HG03139 (cell line): Measurements from ENCODE around the gene PLXDC2.

Experiments used
- ATAC-seq: cut with Tn5 transposase; IDR thresholded peaks from one replicate; pipeline ENCODE4 v1.9.1; 2021; ENCODE audit not compliant: unreplicated experiment

The PLXDC2 gene

DNA sequence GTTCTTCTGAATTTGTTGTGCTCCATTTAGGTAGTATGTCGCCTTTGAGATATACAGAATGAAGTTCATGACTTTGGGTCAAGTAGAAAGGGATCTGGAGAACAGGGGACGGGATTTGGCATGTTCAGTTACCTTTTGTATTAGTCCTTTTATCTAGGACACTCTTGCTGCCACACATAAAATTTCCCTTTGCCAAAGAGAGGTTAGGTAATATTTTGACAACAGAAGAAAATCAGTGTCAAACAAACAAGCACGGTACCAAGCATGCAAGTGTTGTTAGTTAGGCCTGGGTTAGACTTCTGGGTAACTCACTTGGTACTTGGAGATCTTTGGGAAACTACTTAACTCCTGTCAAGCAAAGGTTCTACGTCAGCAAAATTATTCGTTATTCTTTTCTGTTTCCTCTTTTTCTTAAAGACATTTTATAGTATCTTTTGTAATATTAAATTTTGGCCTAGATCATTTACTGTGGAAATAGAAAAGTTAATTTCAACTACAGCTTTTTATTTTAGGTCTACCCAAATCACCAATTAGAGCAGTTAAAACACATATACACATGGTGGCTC, 116.7 kb downstream of the PLXDC2 start:
- no peak for ATAC-seq

GRCh38 chr10:19933772-19934171, 117.5 kb downstream of the PLXDC2 start:
- ATAC-seq, result no peak

- no peak for ATAC-seq
Measured at GRCh38 chr10:19935176-19935575, 118.9 kb downstream of the PLXDC2 start.

DNA sequence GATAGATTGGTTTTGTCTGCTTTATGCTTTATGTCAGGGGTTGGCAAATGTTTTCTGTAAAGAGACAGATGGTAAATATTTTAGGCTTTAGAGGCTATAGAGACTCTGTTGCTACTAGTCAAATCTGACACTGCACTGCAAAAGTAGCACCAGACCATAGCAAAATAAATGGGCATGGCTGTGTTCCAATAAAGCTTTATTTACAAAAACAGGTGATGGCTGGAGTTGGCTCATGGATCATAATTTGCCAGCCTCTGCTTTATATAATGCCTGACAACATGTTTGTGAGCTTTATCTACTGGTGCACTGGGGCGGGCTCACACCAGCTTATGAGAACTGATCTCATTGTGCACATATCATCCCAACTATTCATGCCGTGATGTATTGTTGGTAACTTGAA, 120.1 kb downstream of the PLXDC2 start:
- no peak for ATAC-seq

- ATAC-seq, result no peak
Measured at GRCh38 chr10:19937989-19938388, 121.8 kb downstream of the PLXDC2 start.

DNA sequence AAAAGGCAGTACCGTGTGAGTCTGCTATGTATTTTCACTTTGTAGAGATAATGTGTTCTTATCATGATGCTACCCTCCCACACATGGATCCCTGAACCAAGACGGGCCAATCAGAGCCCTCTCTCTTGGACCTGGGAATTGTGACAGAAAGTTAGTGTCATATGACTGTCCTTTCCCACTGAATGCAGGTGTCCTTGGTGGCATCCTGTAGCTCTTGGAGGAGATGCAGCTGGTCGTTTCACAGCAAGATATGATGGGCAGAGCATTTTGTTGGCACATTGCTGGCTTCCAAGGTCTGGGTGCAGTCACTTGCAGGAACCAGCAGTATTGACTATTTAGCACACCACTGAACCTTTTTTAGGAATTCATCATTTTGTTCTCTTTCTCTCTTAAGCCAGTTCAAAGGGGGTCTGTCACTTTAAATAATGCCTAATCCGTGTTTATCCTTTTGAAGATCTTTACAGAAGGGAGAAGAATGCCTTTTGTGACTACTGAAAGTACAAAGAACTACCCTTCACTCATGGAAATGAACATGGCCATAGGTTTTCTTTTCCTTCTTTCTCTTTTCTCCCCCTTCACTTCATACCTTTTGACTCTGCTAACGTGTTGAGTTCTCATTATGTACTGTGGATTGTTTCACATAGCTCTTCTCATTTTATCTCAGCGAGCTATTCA, 125.1 kb downstream of the PLXDC2 start:
- no peak for ATAC-seq

DNA sequence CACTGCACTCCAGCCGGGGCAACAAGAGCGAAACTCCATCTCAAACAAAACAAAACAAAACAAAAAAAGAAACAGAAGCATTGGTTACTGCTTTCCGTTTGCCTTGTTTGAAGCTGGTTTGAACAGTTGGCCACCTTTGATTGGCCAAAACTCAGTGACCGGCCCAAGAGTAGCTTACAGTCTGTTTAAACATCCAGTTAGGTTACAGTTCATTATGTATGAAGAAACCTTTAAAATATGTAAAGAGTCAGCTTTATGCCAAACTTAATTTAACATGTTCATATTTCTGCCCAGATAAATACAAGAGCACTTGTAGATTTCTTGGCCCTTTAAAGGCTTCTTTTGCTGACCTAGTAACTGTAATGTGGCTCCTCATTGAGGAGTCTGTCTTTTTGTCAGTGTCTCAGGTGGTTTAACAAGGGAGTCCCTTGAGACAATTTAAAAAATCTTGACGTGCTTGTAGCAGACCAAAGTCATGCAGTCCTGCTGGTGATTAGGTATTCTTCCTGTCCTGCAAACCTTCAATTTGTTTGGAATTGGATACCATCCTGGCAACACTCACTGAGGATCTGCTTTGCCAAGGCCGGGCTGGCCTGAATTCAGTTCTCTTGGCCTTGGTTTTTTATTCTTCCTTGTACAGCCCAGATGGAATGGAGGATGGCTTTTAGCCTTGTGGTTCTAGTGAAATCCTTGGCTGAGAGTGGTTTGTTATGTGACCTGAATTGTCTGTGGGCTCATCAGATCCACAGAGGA, 128.9 kb downstream of the PLXDC2 start:
- no peak for ATAC-seq

GRCh38 chr10:19946245-19946644, 130.0 kb downstream of the PLXDC2 start:
- ATAC-seq, result no peak

DNA sequence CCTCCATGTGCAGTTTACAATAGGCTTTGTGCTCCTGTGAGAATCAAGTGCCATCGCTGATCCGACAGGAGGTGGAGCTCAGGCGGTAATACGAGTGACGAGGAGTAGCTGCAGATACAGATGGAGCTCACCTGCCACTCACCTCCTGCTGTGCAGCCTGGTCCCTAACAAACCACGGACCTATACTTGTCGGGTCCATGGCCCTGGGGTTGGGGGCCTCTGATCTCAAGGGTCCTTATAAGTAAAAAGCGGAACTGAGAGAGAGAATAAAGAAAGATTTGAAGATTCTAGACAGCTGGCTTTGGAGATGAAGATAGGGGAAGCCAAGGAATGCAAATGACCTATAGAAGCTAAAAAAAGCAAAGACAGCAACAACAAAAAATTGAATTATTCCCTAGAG, 130.6 kb downstream of the PLXDC2 start:
- ATAC-seq, result peak; percentile 59

- ATAC-seq, result no peak
Measured at GRCh38 chr10:19947215-19947614, 131.0 kb downstream of the PLXDC2 start.

DNA sequence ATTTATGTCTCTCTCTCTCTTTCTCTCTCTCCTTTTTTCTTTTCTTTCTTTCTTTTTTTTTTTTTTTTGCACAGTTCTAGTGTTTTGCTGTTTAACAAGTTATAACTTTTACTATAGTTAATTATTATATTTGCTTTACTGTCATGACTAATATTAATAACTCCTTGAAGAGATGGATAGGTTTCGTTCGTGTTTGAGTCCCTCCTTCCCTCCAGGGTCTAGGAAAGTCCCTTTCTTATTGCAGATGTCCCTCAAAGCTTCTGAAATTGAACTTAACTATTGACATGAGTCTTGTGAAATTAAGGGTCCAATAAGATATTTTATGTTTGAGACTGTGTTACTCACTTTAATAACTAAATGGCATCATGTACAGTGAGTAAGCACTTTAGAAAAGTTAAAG, 131.4 kb downstream of the PLXDC2 start:
- ATAC-seq, result no peak

- no peak for ATAC-seq
Measured at GRCh38 chr10:19952224-19953010, 136.2 kb downstream of the PLXDC2 start.

DNA sequence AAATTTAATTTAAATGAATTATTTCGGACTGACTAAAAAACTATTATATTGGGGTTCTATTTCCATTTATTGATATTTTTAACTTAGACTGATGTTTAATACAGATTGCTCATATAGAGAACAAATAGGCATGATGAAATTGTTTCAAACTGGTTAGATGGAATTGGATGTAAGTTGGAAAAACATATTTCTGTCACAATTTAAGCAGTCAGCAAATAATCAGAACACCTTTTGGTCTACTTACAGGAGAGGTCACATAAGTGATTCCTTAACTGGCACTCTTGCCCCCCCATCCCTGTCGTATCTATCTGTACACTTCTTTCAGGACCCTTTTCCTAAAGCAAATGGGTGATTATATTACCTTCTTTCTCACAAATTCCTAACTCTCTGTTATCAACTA, 138.4 kb downstream of the PLXDC2 start:
- no peak for ATAC-seq

DNA sequence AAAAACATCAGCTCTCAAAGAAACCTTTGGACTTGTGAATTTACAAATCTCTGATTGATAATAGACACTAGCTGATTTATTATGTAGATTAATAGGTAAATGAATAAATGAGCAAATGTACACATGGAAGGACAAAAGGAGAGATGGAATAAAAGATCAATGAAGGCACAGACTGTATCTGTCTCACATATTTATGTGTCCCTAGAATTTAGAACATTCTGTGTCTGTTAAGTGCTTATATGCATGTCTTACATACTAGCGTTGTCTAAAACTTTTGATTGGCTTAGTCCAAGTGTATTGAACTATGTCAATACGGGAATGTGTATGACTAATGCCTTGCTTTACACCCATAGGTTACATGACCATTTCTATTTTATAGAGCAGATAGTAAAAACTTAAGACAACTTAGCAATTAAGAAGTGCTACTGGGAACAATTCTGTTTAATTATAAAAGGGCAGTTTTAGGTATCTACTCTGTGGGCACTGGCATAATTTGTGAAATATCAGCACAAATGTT, 140.3 kb downstream of the PLXDC2 start:
- ATAC-seq, result no peak

DNA sequence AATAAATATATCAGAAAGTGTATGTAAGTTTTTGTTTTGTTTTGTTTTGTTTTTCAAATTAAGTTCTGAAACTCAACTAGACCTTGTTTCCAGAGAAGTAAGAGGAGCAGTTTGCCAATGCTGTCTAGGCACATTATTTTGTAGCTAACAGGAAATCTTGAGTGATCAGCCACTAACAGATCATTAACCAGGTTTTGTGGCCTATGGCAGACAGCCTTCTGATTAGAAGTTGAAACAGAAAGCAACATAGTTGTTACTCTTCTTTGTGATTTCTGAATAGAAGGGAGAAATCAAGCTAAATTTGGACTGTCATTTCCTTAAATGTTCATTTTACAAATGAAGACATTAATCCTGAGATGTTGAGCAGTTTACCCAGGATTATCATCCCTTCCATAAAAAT, 142.6 kb downstream of the PLXDC2 start:
- peak; percentile 98 for ATAC-seq

- ATAC-seq, result no peak
Measured at GRCh38 chr10:19961076-19962053, 145.1 kb downstream of the PLXDC2 start.

DNA sequence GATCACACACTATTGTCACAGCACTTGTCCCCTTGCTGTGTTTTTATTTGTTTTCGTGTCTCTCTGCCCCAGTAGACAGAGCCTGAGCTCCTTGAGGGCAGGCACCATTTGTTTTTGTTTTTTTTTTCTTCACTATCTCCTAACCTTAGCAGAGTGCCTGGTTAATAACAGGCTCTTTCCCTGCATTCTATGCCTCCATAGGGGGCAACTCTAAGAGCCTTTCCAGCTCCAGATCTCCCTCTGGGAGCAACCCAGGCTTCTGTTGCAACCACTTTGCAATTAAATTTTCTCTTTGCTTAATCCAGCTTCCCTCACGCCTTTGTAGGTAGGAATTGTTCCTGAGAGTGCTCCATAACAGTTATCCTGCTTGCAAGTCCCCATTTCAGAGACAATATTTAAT, 148.4 kb downstream of the PLXDC2 start:
- no peak for ATAC-seq

GRCh38 chr10:19966751-19967150, 150.5 kb downstream of the PLXDC2 start:
- no peak for ATAC-seq

GRCh38 chr10:19967981-19968380, 151.7 kb downstream of the PLXDC2 start:
- no peak for ATAC-seq

GRCh38 chr10:19968745-19969144, 152.5 kb downstream of the PLXDC2 start:
- no peak for ATAC-seq
